ENCODE measurements around the gene MAP2K3. TPM values are rescaled to one million over a fixed set of nuclear protein-coding genes. Genes with fewer than 3 reads are reported as not detected.
A peak's percentile ranks its signal among the peaks of the same experiment; 100 is the strongest.

MAP2K3 gene
- total and polyA plus RNA-seq, 10 of the 15 experiments (the other 5 are each of a cell fraction or from before 2014, with no cell fraction given) = 0.71 to 39.4 (median 18.6) TPM

- Histone ChIP-seq H3K4me2 (ENCODE audit: control insufficient read depth, insufficient read depth) (no peak overlapping the region), H3K4me1 (ENCODE audit: control insufficient read depth, insufficient read depth, low read length) (no peaks in the 10 kb centered on the region), H3K27ac (ENCODE audit: control insufficient read depth, insufficient read depth) (no peak overlapping the region), H3K4me3 (no peak overlapping the region), H3K27me3 (replicated peaks in 1 of 2; ENCODE audit: control insufficient read depth in 2 of 2, insufficient read depth in 2 of 2, low read length in 1 of 2) (peaks cover 0 to 1% of the 10 kb centered on the region in 2 experiments; a peak in 2 of 4 replicates), H4K20me1 (ENCODE audit: control insufficient read depth, insufficient read depth) (no peaks in the 10 kb centered on the region), H2AFZ (ENCODE audit: control insufficient read depth, low read depth, low read length) (no peak overlapping the region), H3K36me3 (ENCODE audit: control insufficient read depth in 2 of 2, insufficient read depth in 2 of 2, low read length in 1 of 2) (no peaks in the 10 kb centered on the region), H3K9ac (ENCODE audit: control insufficient read depth, insufficient read depth, low read length) (no peak overlapping the region), H3K9me3 (replicated peaks; ENCODE audit: control insufficient read depth, insufficient read depth, low read length) (no peaks in the 10 kb centered on the region), H3K79me2 (ENCODE audit: control insufficient read depth, insufficient read depth, low read length) (no peaks in the 10 kb centered on the region)
- POLR2A ChIA-PET = no interaction called here
- SMC1A ChIA-PET (ENCODE audit: uncharacterized antibody, unreplicated experiment) = no interaction called here
- RAD21 ChIA-PET (ENCODE audit: unreplicated experiment) = interaction anchor here (0.9 kb wide), 1 partner anchor 13 kb away, joined by 3 read pairs; no protein-coding TSS in a partner anchor
- CTCF ChIA-PET = interaction anchor here (1.9 kb wide), 1 partner anchor 11 kb away, joined by 4 read pairs; no protein-coding TSS in a partner anchor
- no peak for FAIRE-seq
- WGBS (ENCODE audit: insufficient coverage, insufficient replicate concordance, low lambda C conversion rate, missing lambda C conversion rate) = 23% methylated on average over 7 of the region's 7 CpGs
- DNase-seq (ENCODE audit: low read depth, low spot score) = no peak
- in situ Hi-C loops (cut with MboI) = no loop called here
- intact Hi-C loops (cut with micrococcal nuclease; ENCODE audit: unreplicated experiment) = no loop called here
- peak; percentile 16; the same call in 1 of the 3 replicates for ATAC-seq
- no TSS peak for BruUV-seq (replicated peaks)
- TF ChIP-seq STAT1 (conservative IDR thresholded peaks at IDR 0.05) (no peak), RCOR1 (conservative IDR thresholded peaks at IDR 0.05; ENCODE audit: low read depth, low read length) (no peak), ZNF592 (IDR thresholded peaks at IDR 0.05) (no peak), EZH2 (IDR thresholded peaks at IDR 0.05; ENCODE audit: borderline replicate concordance, control insufficient read depth, low read depth, low read length) (no peak), CHD4 (IDR thresholded peaks at IDR 0.05) (no peak), SUPT20H (IDR thresholded peaks at IDR 0.05; ENCODE audit: borderline replicate concordance, control insufficient read depth, low read depth, low read length) (no peak), CBX3 (IDR thresholded peaks at IDR 0.05; ENCODE audit: borderline replicate concordance, low read depth) (no peak), NR2C1 (IDR thresholded peaks at IDR 0.05) (no peak), SIN3A (IDR thresholded peaks at IDR 0.05; ENCODE audit: low read depth, low read length) (no peak), FOXK2 (IDR thresholded peaks at IDR 0.05) (no peak), PAX5 (IDR thresholded peaks at IDR 0.05; ENCODE audit: borderline replicate concordance, low read depth, low read length) (no peak), ZNF687 (IDR thresholded peaks at IDR 0.05) (no peak), ZNF217 (IDR thresholded peaks at IDR 0.05) (no peak)
- TF ChIP-seq, protein P1, sequence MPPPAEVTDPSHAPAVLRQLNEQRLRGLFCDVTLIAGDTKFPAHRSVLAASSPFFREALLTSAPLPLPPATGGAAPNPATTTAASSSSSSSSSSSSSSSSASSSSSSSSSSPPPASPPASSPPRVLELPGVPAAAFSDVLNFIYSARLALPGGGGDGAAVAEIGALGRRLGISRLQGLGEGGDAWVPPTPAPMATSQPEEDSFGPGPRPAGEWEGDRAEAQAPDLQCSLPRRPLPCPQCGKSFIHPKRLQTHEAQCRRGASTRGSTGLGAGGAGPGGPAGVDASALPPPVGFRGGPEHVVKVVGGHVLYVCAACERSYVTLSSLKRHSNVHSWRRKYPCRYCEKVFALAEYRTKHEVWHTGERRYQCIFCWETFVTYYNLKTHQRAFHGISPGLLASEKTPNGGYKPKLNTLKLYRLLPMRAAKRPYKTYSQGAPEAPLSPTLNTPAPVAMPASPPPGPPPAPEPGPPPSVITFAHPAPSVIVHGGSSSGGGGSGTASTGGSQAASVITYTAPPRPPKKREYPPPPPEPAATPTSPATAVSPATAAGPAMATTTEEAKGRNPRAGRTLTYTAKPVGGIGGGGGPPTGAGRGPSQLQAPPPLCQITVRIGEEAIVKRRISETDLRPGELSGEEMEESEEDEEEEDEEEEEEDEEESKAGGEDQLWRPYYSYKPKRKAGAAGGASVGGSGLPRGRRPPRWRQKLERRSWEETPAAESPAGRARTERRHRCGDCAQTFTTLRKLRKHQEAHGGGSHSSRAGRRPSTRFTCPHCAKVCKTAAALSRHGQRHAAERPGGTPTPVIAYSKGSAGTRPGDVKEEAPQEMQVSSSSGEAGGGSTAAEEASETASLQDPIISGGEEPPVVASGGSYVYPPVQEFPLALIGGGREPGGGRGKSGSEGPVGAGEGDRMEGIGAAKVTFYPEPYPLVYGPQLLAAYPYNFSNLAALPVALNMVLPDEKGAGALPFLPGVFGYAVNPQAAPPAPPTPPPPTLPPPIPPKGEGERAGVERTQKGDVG (CRISPR knock-in tag; IDR thresholded peaks at IDR 0.05) = no peak
These were observed 75.5 kb downstream of the MAP2K3 start for GRCh38 chr17:21360048-21360447.
